Activated naive CD4-positive, alpha-beta T cell treated with anti-CD3 and anti-CD28 coated beads for 36 hours (primary cell): ENCODE data around the gene PAQR6. TPM values are rescaled to one million over a fixed set of nuclear protein-coding genes. Genes with fewer than 3 reads are reported as not detected.
A peak's percentile ranks its signal among the peaks of the same experiment; 100 is the strongest.

Experiments used
- CTCF ChIA-PET: fragments of 350-600 bp; sonication (Branson Sonifier 250); formaldehyde crosslinking; loops from one replicate; lab custom pipeline; 2021; ENCODE audit warnings: antibody characterized with exemption; lab: Charles Lee
- DNase-seq: peaks from one replicate; pipeline ENCODE4 v3.0.0-alpha.2; 2020
- H3K27ac Mint-ChIP-seq: one replicate; pipeline ENCODE4 v1.8.0; 2021; ENCODE audit warnings: mild to moderate bottlenecking, mixed read lengths
- H3K27me3 Mint-ChIP-seq: one replicate; pipeline ENCODE4 v1.8.0; 2021; ENCODE audit warnings: low read depth, mixed read lengths
- H3K36me3 Mint-ChIP-seq: one replicate; pipeline ENCODE4 v1.8.0; 2021; ENCODE audit warnings: low read depth, mixed read lengths
- H3K4me1 Mint-ChIP-seq: one replicate; pipeline ENCODE4 v1.8.0; 2021; ENCODE audit warnings: low read depth, mixed read lengths
- H3K4me3 Mint-ChIP-seq: one replicate; pipeline ENCODE4 v1.8.0; 2021; ENCODE audit warnings: mild to moderate bottlenecking, moderate library complexity, mixed read lengths
- H3K9me3 Mint-ChIP-seq: one replicate; pipeline ENCODE4 v1.8.0; 2021; ENCODE audit warnings: mixed read lengths
- intact Hi-C: fragments of 100-400 bp; cut with micrococcal nuclease; formaldehyde crosslinking; loops from one replicate; pipeline ENCODE4 v1.15.1; 2023
- total RNA-seq, 2 experiments: library from RNA; stranded (reverse); gene quantifications; one replicate each; pipeline ENCODE4 v1.2.3, GENCODE V29; 2021

Gene PAQR6
- total RNA-seq, 2 experiments from 2014 or later, result 3.7 to 4.2 TPM

- peaks cover 11% of the 10 kb centered on the region for H3K4me1 Mint-ChIP-seq
- CTCF ChIA-PET, result no interaction called here
- intact Hi-C loops, result no loop called here
- peaks cover 8% of the 10 kb centered on the region for H3K36me3 Mint-ChIP-seq
- no peak overlapping the region for H3K4me3 Mint-ChIP-seq
- no peak for DNase-seq
- H3K9me3 Mint-ChIP-seq, result no peaks in the 10 kb centered on the region
- H3K27ac Mint-ChIP-seq, result no peak overlapping the region
- no peaks in the 10 kb centered on the region for H3K27me3 Mint-ChIP-seq
Observed at GRCh38 chr1:156244126-156244525, 3.7 kb downstream of the PAQR6 start.

- intact Hi-C loops, result no loop called here
- no peaks in the 10 kb centered on the region for H3K9me3 Mint-ChIP-seq
- no peaks in the 10 kb centered on the region for H3K27me3 Mint-ChIP-seq
- H3K4me1 Mint-ChIP-seq, result peaks cover 11% of the 10 kb centered on the region
- peaks cover 12% of the 10 kb centered on the region for H3K36me3 Mint-ChIP-seq
- H3K4me3 Mint-ChIP-seq, result no peak overlapping the region
- no peak overlapping the region for H3K27ac Mint-ChIP-seq
- CTCF ChIA-PET, result no interaction called here
- DNase-seq, result no peak
Observed at GRCh38 chr1:156242738-156243137, 5.1 kb downstream of the PAQR6 start.

- peaks cover 15% of the 10 kb centered on the region for H3K36me3 Mint-ChIP-seq
- DNase-seq, result no peak
- no peaks in the 10 kb centered on the region for H3K27me3 Mint-ChIP-seq
- H3K27ac Mint-ChIP-seq, result no peak within 1 kb of the TSS
- intact Hi-C loops, result no loop called here
- no peak within 1 kb of the TSS for H3K4me3 Mint-ChIP-seq
- CTCF ChIA-PET, result no interaction called here
- H3K9me3 Mint-ChIP-seq, result no peaks in the 10 kb centered on the region
- peaks cover 12% of the 10 kb centered on the region for H3K4me1 Mint-ChIP-seq
Observed at GRCh38 chr1:156241926-156242325, 5.9 kb downstream of the PAQR6 start, which contains the start of gene BGLAP. TSS of gene BGLAP (plus strand) at chr1:156242184. CDS start at chr1:156242232, 48 bp downstream.

- Mint-ChIP-seq H3K27me3 (no peaks in the 10 kb centered on the region), H3K4me3 (no peak overlapping the region), H3K4me1 (peaks cover 12% of the 10 kb centered on the region), H3K36me3 (peaks cover 18% of the 10 kb centered on the region), H3K9me3 (no peaks in the 10 kb centered on the region), H3K27ac (no peak overlapping the region)
- CTCF ChIA-PET, result no interaction called here
- intact Hi-C loops, result no loop called here
- no peak for DNase-seq
Observed at GRCh38 chr1:156241311-156241811, 6.5 kb downstream of the PAQR6 start.

- DNase-seq, result no peak
- no peak overlapping the region for H3K27ac Mint-ChIP-seq
- peaks cover 2% of the 10 kb centered on the region for H3K4me1 Mint-ChIP-seq
- peaks cover 29% of the 10 kb centered on the region for H3K36me3 Mint-ChIP-seq
- intact Hi-C loops, result no loop called here
- H3K9me3 Mint-ChIP-seq, result no peaks in the 10 kb centered on the region
- H3K4me3 Mint-ChIP-seq, result no peak overlapping the region
- CTCF ChIA-PET, result interaction anchor here (1.6 to 2.2 kb wide), 2 partner anchors 13 to 96 kb away, joined by 5 to 8 read pairs; no protein-coding TSS in a partner anchor
- no peaks in the 10 kb centered on the region for H3K27me3 Mint-ChIP-seq
Observed at GRCh38 chr1:156238248-156238647, 9.6 kb downstream of the PAQR6 start.

- Mint-ChIP-seq H3K27ac (no peak overlapping the region), H3K27me3 (no peaks in the 10 kb centered on the region), H3K4me1 (peaks cover 2% of the 10 kb centered on the region), H3K9me3 (no peaks in the 10 kb centered on the region), H3K4me3 (no peak overlapping the region), H3K36me3 (peaks cover 34% of the 10 kb centered on the region)
- intact Hi-C loops, result no loop called here
- CTCF ChIA-PET, result interaction anchor here (1.1 to 1.3 kb wide), 2 partner anchors 11 to 44 kb away, joined by 3 to 4 read pairs; no protein-coding TSS in a partner anchor
- no peak for DNase-seq
Observed at GRCh38 chr1:156236164-156236563, 11.7 kb downstream of the PAQR6 start.

- Mint-ChIP-seq H3K4me3 (no peak overlapping the region), H3K27ac (no peak overlapping the region)
Observed at GRCh38 chr1:156233426-156234127, 14.3 kb downstream of the PAQR6 start.

GRCh38 chr1:156232201-156232894 lies 15.5 kb downstream of the PAQR6 start:
- H3K9me3 Mint-ChIP-seq, result no peaks in the 10 kb centered on the region
- intact Hi-C loops, result no loop called here
- peaks cover 38% of the 10 kb centered on the region for H3K36me3 Mint-ChIP-seq
- no peak overlapping the region for H3K4me3 Mint-ChIP-seq
- H3K4me1 Mint-ChIP-seq, result peaks cover 7% of the 10 kb centered on the region
- no peak overlapping the region for H3K27ac Mint-ChIP-seq
- DNase-seq, result no peak
- H3K27me3 Mint-ChIP-seq, result no peaks in the 10 kb centered on the region
- CTCF ChIA-PET, result interaction anchor here (1.0 to 2.6 kb wide), 2 partner anchors 86 to 141 kb away, joined by 3 to 21 read pairs; no protein-coding TSS in a partner anchor

More at GRCh38 chr1:156233426-156234127, 14.3 kb downstream of the PAQR6 start:
- intact Hi-C loops, result no loop called here
- no peak for DNase-seq
- CTCF ChIA-PET, result interaction anchor here (0.5 to 2.6 kb wide), 9 partner anchors 16 to 277 kb away, joined by 3 to 21 read pairs (median 3); no protein-coding TSS in a partner anchor
- Mint-ChIP-seq H3K4me1 (peaks cover 2% of the 10 kb centered on the region), H3K27me3 (no peaks in the 10 kb centered on the region), H3K36me3 (peaks cover 36% of the 10 kb centered on the region), H3K9me3 (no peaks in the 10 kb centered on the region)

- intact Hi-C loops, result no loop called here
- Mint-ChIP-seq H3K27ac (no peak overlapping the region), H3K9me3 (no peaks in the 10 kb centered on the region), H3K27me3 (no peaks in the 10 kb centered on the region), H3K4me3 (no peak overlapping the region), H3K36me3 (peaks cover 37% of the 10 kb centered on the region), H3K4me1 (peaks cover 17% of the 10 kb centered on the region)
- CTCF ChIA-PET, result interaction anchor here (1.0 to 1.9 kb wide), 2 partner anchors 89 to 216 kb away, joined by 3 to 4 read pairs; no protein-coding TSS in a partner anchor
- no peak for DNase-seq
Observed at GRCh38 chr1:156230473-156230837, 17.4 kb downstream of the PAQR6 start.

- CTCF ChIA-PET, result interaction anchor here (1.0 to 1.9 kb wide), 4 partner anchors 84 to 216 kb away, joined by 3 to 10 read pairs (median 4); no protein-coding TSS in a partner anchor
- intact Hi-C loops, result loop anchor here (5.0 to 10.0 kb wide), 4 partner anchors 52 to 285 kb away; partner anchors contain the start of genes RXFP4, SMG5 and TMEM79
- H3K9me3 Mint-ChIP-seq, result no peaks in the 10 kb centered on the region
- no peaks in the 10 kb centered on the region for H3K27me3 Mint-ChIP-seq
- peaks cover 39% of the 10 kb centered on the region for H3K36me3 Mint-ChIP-seq
- DNase-seq, result no peak
- H3K27ac Mint-ChIP-seq, result no peak overlapping the region
- no peak overlapping the region for H3K4me3 Mint-ChIP-seq
- peaks cover 22% of the 10 kb centered on the region for H3K4me1 Mint-ChIP-seq
Observed at GRCh38 chr1:156229809-156230472, 17.9 kb downstream of the PAQR6 start.

- no peak overlapping the region for H3K4me3 Mint-ChIP-seq
- intact Hi-C loops, result loop anchor here (5.0 to 10.0 kb wide), 4 partner anchors 54 to 284 kb away; partner anchors contain the start of genes RXFP4, SMG5 and TMEM79
- CTCF ChIA-PET, result interaction anchor here (0.9 to 1.9 kb wide), 5 partner anchors 83 to 131 kb away, joined by 3 to 10 read pairs (median 4); no protein-coding TSS in a partner anchor
Observed at GRCh38 chr1:156228501-156228900, 19.4 kb downstream of the PAQR6 start.

More at GRCh38 chr1:156228501-156228900, 19.4 kb downstream of the PAQR6 start:
- H3K9me3 Mint-ChIP-seq, result no peaks in the 10 kb centered on the region
- DNase-seq, result no peak
- no peaks in the 10 kb centered on the region for H3K27me3 Mint-ChIP-seq
- peaks cover 43% of the 10 kb centered on the region for H3K36me3 Mint-ChIP-seq
- peak overlapping the region; percentile 46 for H3K27ac Mint-ChIP-seq
- peaks cover 35% of the 10 kb centered on the region for H3K4me1 Mint-ChIP-seq
